ENCODE data around the gene IPO7. TPM values are rescaled to one million over a fixed set of nuclear protein-coding genes. Genes with fewer than 3 reads are reported as not detected.

IPO7 gene
- total RNA-seq, 1 donor: 68.2 TPM

DNA sequence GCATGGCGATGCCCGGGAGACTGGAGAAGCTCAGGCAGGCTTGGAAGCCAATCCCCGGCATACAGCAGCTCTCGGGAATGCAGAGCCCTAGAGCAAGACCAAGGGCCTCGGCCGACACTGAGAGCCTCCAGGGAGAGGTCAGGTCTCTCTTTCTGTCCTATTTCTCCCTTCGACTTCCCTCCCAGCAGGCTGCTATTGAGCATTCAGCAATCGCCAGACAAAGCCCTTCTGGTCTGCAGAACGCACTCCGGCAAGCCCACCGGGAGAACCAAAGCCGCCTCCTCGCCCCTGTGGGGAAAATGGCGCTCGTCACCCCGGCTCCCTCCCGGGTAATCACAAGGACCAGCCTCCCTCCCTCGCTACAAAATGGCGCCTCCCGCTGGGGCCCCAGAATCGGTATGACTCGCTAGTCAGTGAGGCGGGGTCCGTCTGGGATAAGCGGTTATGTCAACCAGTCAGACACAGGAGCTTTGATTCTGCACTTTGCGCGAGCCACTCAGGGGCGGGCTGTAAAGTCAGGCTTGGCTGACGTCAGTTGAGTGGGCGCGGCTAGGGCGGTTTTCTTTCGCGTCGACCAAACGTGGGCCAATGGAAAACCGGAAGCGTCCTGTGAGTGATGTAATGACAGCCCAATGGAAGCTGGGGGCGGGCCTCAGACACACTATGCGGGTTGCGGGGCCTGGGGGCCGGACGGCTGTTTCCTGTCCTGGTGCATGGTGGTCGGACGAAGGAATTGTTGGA is 76.0 kb downstream of the IPO7 start, which contains the start of gene ZNF143:
ZNF143 (plus strand) TSS at position 691 of the 741 bp plus-strand sequence. CDS start 10,297 bp downstream, outside the sequence.
- Histone ChIP-seq H3K4me3 (ENCODE audit: low read length) (peak within 1 kb of the TSS; percentile 95), H3K9me3 (ENCODE audit: low read depth, low read length) (no peaks in the 10 kb centered on the region), H3K27me3 (ENCODE audit: insufficient read depth, low read length) (no peaks in the 10 kb centered on the region), H3K4me1 (ENCODE audit: insufficient read depth, low read length) (peaks cover 23% of the 10 kb centered on the region)

DNA sequence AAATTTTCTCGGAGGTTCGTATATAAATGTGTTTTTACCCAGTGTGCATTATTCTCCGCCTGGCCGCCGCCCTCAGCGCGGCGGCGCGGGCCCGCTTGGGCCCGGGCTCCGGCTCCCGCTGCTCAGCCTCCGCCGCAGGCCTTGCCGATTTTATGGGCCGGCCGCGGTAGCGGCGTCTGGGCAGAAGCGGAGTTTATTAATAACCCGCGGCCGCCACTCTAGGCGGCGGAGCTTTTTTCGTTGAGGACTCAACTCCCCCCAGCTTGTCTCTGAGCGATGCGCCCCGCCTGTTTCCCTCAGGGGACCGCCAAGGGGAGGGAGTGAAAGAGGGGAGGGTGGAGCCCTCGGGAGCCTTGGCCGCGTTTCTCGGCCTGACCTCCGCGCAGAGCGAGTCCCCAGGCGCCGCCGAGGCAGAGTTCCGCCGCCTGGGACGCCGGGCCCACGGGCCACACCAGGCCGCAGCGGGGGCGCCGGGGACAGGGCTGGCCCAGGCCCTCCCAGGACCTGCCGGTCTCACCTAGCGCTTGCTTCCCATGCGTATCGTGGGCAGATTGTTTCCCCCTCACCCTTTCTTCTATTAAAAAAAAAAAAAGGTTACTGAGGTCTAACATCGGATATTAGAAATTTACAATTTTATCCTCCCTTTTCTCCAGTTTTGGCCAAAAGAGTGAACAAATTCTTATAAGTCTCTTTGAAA is 76.8 kb downstream of the IPO7 start:
- Histone ChIP-seq H3K4me1 (ENCODE audit: insufficient read depth, low read length) (peaks cover 23% of the 10 kb centered on the region), H3K9me3 (ENCODE audit: low read depth, low read length) (no peaks in the 10 kb centered on the region), H3K4me3 (ENCODE audit: low read length) (peak overlapping the region; percentile 95), H3K27me3 (ENCODE audit: insufficient read depth, low read length) (no peaks in the 10 kb centered on the region)

DNA sequence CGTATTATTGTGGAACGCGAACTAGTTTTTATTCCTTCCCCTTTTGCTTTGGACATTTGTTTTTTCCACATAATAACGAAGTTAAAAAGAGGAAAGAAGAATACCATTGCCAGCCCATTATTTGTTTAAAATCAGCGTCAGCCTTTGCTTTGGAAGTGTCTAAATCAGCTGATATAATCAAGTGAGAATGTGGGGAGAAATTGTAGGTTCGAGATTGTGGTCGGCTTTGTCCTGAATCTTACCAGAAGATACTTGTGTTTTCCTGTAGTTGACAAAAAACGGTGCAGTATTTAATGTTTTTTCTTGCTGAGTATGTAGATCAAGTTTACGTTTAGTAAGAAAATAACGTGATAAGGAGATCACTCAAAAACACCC is 77.3 kb downstream of the IPO7 start:
- Histone ChIP-seq H3K27me3 (ENCODE audit: insufficient read depth, low read length) (no peaks in the 10 kb centered on the region), H3K4me1 (ENCODE audit: insufficient read depth, low read length) (peaks cover 23% of the 10 kb centered on the region), H3K9me3 (ENCODE audit: low read depth, low read length) (no peaks in the 10 kb centered on the region), H3K4me3 (ENCODE audit: low read length) (peak overlapping the region; percentile 95)

DNA sequence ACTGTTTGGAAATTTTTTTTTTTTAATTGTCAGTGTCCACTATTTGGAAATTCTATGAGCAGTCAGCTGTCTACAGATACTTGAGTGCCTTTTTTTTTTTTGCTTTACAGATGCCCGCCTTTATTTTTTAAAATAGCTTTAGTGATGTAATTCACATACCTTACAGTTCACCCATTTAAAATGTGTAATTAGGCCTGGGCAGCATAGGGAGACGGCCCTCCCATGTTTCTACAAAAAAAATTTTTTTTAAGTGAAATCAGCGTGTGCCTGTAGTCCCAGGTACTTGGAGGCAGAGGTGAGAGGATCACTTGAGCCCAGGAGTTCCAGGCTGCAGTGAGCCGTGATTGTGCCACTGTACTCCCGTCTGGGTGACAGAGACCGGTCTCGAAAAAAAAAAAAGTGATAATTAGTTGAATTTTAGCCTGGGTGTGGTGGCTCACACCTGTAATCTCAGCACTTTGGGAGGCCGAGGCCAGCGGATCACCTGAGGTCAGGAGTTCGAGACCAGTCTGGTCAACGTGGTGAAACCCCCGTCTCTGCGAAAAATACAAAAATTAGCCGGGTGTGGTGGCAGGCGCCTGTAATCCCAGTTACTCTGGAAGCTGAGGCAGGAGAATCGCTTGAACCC is 77.8 kb downstream of the IPO7 start:
- Histone ChIP-seq H3K27me3 (ENCODE audit: insufficient read depth, low read length) (no peaks in the 10 kb centered on the region), H3K4me1 (ENCODE audit: insufficient read depth, low read length) (peaks cover 23% of the 10 kb centered on the region), H3K9me3 (ENCODE audit: low read depth, low read length) (no peaks in the 10 kb centered on the region), H3K4me3 (ENCODE audit: low read length) (peak overlapping the region; percentile 95)

DNA sequence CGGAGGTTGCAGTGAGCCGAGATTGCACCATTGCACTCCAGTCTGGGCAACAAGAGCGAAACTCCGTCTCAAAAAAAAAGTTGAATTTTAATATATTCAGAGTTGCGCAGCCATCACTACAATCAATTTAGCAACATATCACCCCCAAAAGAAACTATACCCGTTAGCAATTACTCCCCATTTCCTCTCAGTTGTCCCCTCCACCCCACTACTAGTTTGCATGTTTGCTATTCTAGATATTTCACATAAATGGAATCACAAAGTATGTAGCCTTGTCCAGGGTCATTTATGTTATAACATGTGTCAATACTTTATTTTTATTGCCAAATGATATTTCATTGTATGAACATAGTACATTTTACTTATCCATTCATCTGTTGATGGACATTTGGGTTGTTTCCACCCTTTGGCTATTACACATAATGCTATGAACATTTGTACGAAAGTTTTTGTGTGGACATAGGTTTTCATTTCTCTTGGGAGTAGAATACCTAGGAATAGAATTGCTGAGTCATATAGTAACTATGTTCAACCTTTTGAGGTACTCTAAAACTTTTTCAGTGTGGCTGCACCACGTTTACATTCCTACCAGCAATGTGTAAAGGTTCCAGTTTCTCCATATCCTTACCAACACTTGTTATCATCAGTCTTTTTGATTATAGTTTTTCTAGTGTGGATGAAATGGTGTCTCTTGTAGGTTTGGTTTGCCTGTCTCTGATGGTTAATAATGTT is 78.5 kb downstream of the IPO7 start:
- Histone ChIP-seq H3K9me3 (ENCODE audit: low read depth, low read length) (no peaks in the 10 kb centered on the region), H3K4me1 (ENCODE audit: insufficient read depth, low read length) (peaks cover 23% of the 10 kb centered on the region), H3K27me3 (ENCODE audit: insufficient read depth, low read length) (no peaks in the 10 kb centered on the region), H3K4me3 (ENCODE audit: low read length) (no peak overlapping the region)

DNA sequence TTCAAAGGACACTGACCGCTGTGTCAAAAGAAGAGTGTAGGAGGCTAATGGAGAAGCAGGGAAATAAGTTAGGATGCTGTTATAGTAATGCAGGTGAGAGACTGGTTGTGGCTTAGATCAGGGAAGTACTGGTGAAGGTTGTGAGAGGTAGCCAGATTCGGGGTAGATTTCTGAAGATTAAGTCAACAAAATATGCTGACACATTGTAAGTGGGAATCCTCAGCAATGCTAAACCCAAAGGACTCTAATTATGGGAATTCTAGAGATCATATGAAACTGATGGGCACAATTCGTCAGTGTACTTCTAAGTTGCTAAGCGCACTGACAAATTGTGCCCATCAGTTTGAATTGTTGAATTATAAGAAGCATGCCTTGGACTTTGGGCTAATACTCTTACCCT is 86.3 kb downstream of the IPO7 start:
- H3K4me3 ChIP-seq (ENCODE audit: low read length): no peak overlapping the region
- H3K4me1 ChIP-seq (ENCODE audit: insufficient read depth, low read length): no peaks in the 10 kb centered on the region
- H3K27me3 ChIP-seq (ENCODE audit: insufficient read depth, low read length): no peaks in the 10 kb centered on the region
- no peaks in the 10 kb centered on the region for H3K9me3 ChIP-seq (ENCODE audit: low read depth, low read length)

DNA sequence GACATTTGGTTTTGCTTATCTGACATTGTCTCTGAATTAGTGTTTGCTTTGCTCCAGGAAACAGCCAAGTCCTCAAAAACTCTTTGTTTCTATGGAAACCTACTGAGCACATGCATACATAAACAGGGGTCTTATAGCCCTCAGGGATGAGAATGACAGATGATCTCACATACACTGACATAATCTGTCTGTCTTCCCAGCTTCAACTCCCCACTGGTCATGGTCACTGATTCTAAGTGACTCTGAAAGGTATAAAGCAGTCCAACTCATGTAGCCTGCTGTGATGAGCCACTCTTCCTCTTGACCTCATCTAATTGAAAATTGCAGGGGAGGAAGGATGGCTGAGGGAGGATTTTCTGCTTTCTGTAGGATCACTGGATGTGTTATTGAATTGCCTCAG is 89.0 kb downstream of the IPO7 start:
- no peaks in the 10 kb centered on the region for H3K9me3 ChIP-seq (ENCODE audit: low read depth, low read length)
- no peaks in the 10 kb centered on the region for H3K27me3 ChIP-seq (ENCODE audit: insufficient read depth, low read length)
- no peaks in the 10 kb centered on the region for H3K4me1 ChIP-seq (ENCODE audit: insufficient read depth, low read length)
- H3K4me3 ChIP-seq (ENCODE audit: low read length): no peak overlapping the region

DNA sequence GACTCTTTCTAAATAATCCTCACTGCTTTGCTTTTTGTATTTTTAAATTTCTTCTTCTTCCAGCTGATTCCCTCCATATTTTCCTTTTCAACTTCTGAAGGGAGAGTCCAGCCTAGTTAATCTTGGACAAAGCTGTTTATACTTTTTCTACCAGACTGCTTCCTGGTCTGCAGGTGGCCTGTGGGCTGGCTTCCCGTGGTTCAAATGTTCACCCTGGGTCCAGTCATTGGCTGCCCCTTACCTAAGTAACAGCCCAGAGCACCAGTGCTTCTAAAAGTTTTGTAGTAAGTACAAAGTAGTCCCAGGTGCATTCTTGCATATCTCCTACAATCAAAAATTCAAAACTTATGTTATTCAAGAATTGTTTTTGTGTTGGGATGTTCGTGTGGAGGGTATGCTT is 95.4 kb downstream of the IPO7 start:
- Histone ChIP-seq H3K4me3 (ENCODE audit: low read length) (no peak overlapping the region), H3K4me1 (ENCODE audit: insufficient read depth, low read length) (no peaks in the 10 kb centered on the region), H3K27me3 (ENCODE audit: insufficient read depth, low read length) (no peaks in the 10 kb centered on the region), H3K9me3 (ENCODE audit: low read depth, low read length) (no peaks in the 10 kb centered on the region)

DNA sequence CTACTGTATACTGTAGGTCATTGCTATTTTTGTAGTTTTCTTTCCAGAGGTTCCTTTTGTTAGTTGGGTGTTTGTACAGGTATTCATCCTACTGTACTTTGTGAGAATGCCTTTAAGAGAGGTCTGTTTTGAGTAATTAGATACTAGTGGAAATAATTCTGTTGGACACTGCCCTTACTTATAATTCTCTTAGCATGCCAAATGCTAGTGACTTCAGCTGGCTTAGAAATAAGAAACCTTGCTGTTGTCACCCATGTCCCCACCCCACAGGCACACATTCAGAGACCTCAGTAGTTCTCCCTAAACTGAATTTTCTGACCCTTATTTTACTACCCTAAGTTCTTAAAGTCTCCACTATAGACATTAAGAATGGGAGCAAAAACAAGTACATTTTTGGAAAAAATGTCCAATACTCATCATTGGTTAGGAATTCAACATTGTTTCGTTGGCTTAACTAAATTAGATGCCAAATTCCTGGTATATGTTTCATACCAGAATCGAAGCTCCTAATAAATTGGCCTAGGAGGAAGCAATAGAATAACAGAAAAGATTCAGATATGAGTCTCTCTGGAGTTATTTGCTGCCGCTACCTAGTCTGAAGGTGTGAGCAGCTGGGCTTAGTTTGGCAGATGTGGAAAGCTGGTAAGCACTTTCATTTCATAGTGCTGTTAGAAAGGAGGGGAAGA is 104.8 kb downstream of the IPO7 start:
- no peak overlapping the region for H3K4me3 ChIP-seq (ENCODE audit: low read length)
- H3K9me3 ChIP-seq (ENCODE audit: low read depth, low read length): no peaks in the 10 kb centered on the region
- H3K27me3 ChIP-seq (ENCODE audit: insufficient read depth, low read length): no peaks in the 10 kb centered on the region
- no peaks in the 10 kb centered on the region for H3K4me1 ChIP-seq (ENCODE audit: insufficient read depth, low read length)

DNA sequence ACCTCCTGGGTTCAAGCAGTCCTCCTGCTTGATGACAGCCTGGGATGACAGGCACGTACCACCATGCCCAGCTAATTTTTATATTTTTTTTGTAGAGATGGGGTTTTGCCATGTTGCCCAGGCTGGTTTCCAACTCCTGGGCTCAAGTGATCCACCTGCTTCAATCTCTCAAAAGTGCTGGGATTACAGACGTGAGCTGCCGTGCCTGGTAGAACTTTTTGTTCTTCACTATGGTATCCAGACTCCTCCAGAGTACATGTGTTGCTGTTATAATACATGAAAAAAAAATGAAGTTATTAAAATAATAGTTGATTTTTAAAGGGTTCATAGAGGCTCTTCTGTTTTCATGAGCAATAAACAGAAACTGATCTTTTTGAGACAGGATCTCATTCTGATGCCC is 105.9 kb downstream of the IPO7 start:
- no peak overlapping the region for H3K4me3 ChIP-seq (ENCODE audit: low read length)
- no peaks in the 10 kb centered on the region for H3K27me3 ChIP-seq (ENCODE audit: insufficient read depth, low read length)
- no peaks in the 10 kb centered on the region for H3K9me3 ChIP-seq (ENCODE audit: low read depth, low read length)
- H3K4me1 ChIP-seq (ENCODE audit: insufficient read depth, low read length): no peaks in the 10 kb centered on the region

DNA sequence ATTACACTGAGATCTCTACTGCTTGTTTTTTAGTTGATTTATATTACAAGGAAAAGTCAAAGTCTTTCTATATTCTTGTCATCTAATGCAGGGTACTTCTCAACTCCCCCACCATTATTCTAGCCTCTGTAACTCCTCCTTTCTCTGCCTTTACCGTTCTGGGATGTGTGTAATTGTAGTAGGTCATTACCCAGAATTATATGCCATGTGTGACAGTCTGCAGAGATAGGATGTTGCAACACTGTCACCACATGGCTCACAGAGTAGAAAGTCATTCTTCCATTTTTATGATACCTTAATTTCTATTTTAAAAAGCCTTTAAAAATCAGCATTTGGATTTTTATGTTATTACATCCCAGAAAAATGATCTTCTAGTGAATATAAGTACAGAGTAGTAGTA is 109.0 kb downstream of the IPO7 start:
- Histone ChIP-seq H3K27me3 (ENCODE audit: insufficient read depth, low read length) (no peaks in the 10 kb centered on the region), H3K4me1 (ENCODE audit: insufficient read depth, low read length) (no peaks in the 10 kb centered on the region), H3K9me3 (ENCODE audit: low read depth, low read length) (no peaks in the 10 kb centered on the region), H3K4me3 (ENCODE audit: low read length) (no peak overlapping the region)

DNA sequence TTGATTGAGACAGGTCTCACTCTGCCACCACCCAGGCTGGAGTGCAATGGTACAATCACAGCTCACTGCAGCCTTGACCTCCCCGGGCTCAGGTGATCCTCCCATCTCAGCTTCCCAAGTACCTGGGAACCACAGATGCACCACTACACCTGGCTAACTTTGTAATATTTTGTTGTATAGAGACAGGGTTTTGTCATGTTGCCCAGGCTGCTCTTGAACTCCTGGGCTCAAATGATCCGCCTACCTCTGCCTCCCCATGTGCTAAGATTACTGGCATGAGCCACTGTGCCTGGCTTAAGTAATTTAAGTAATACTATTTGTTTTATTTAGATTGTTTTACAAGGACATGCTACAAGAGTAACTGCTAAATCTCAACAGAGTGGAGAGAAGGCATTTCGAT is 109.9 kb downstream of the IPO7 start:
- Histone ChIP-seq H3K9me3 (ENCODE audit: low read depth, low read length) (no peaks in the 10 kb centered on the region), H3K27me3 (ENCODE audit: insufficient read depth, low read length) (no peaks in the 10 kb centered on the region), H3K4me1 (ENCODE audit: insufficient read depth, low read length) (no peaks in the 10 kb centered on the region), H3K4me3 (ENCODE audit: low read length) (no peak overlapping the region)

DNA sequence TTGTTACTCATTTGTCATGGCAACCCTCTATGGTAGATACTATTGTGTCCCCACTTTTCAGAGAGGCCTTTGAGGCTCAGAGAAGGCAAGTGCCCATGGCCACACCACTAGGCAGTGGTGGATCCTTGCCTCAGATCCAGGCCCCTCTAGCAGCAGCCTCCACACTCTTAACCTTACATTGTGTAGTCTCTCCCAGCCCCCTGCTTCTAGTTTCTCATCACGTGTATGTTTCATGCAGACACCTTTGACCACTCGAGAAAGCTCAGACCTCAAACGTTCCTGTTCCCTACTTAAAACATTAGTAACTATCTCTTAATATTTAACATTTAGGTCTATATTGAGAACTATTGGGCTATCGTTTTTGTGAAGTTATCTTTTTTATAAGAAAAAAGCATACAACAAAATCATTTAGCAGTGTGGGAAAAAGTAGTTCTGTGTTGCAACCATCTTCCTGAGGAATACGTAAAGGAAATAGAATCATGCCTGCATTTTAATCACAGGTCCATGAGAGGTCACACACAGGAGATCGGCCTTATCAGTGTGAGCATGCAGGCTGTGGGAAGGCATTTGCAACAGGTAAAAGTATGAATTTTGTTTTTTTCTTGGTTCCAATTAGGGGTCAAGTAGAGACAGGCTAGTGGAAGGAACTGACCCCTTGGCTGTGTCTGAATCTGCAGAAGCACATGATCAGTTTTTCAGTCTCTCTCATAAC is 111.5 kb downstream of the IPO7 start:
- H3K9me3 ChIP-seq (ENCODE audit: low read depth, low read length): no peaks in the 10 kb centered on the region
- no peaks in the 10 kb centered on the region for H3K4me1 ChIP-seq (ENCODE audit: insufficient read depth, low read length)
- H3K27me3 ChIP-seq (ENCODE audit: insufficient read depth, low read length): no peaks in the 10 kb centered on the region
- H3K4me3 ChIP-seq (ENCODE audit: low read length): no peak overlapping the region

Data from mononuclear cell (primary cell).